HL-60/S4 treated with phorbol 12-myristate 13-acetate at 8.2 ng/mL for 4 days and 3 days (cell line): ENCODE results near the gene RPL39L.
"Not testable (repeated sequence)": the region's sequence is repeated elsewhere in the genome, so short reads cannot be mapped to it uniquely, and the experiment has no call there.

ENCODE experiments used
- in situ Hi-C: fragments of 300-500 bp; cut with MboI; formaldehyde crosslinking; loops from 2 replicates; pipeline ENCODE4 v1.15.0; 2022; ENCODE audit warnings: low sequenced_read_pairs

The RPL39L gene

GRCh38 chr3:187139126-187139894, at the start of gene RPL39L:
Gene RPL39L, minus strand, starts transcription at chr3:187139496. Its CDS starts 18,196 bp downstream, at chr3:187121300.
- in situ Hi-C loops, result no loop called here

GRCh38 chr3:187188931-187189330, 49.6 kb upstream of the RPL39L start:
- in situ Hi-C loops, result no loop called here

- in situ Hi-C loops, result no loop called here
Measured at GRCh38 chr3:187186801-187187421, 47.6 kb upstream of the RPL39L start.

GRCh38 chr3:187186375-187186774, 47.1 kb upstream of the RPL39L start:
- in situ Hi-C loops, result no loop called here

- in situ Hi-C loops, result no loop called here
Measured at GRCh38 chr3:187185759-187186158, 46.5 kb upstream of the RPL39L start.

- in situ Hi-C loops, result no loop called here
Measured at GRCh38 chr3:187183903-187184302, 44.6 kb upstream of the RPL39L start.

GRCh38 chr3:187183210-187183862, 44.0 kb upstream of the RPL39L start:
- in situ Hi-C loops, result no loop called here

GRCh38 chr3:187181454-187182170, 42.3 kb upstream of the RPL39L start:
- in situ Hi-C loops, result no loop called here

GRCh38 chr3:187172929-187173328, 33.6 kb upstream of the RPL39L start:
- in situ Hi-C loops, result no loop called here

- in situ Hi-C loops, result not testable (repeated sequence)
Measured at GRCh38 chr3:187170911-187171310, 31.6 kb upstream of the RPL39L start.

- in situ Hi-C loops, result loop anchor here (10.0 kb wide), 1 partner anchor 325 kb away; the partner anchor contains the start of gene ADIPOQ
Measured at GRCh38 chr3:187169231-187169960, 30.1 kb upstream of the RPL39L start.

- in situ Hi-C loops, result loop anchor here (10.0 kb wide), 1 partner anchor 323 kb away; the partner anchor contains the start of gene ADIPOQ
Measured at GRCh38 chr3:187167777-187168176, 28.5 kb upstream of the RPL39L start.

GRCh38 chr3:187166750-187167149, 27.5 kb upstream of the RPL39L start:
- in situ Hi-C loops, result loop anchor here (10.0 kb wide), 1 partner anchor 322 kb away; the partner anchor contains the start of gene ADIPOQ

- in situ Hi-C loops, result loop anchor here (10.0 kb wide), 1 partner anchor 320 kb away; the partner anchor contains the start of gene ADIPOQ
Measured at GRCh38 chr3:187165144-187165543, 25.8 kb upstream of the RPL39L start.

- in situ Hi-C loops, result loop anchor here (10.0 kb wide), 1 partner anchor 318 kb away; the partner anchor contains the start of gene ADIPOQ
Measured at GRCh38 chr3:187162265-187162953, 23.1 kb upstream of the RPL39L start.

- in situ Hi-C loops, result loop anchor here (10.0 kb wide), 1 partner anchor 317 kb away; the partner anchor contains the start of gene ADIPOQ
Measured at GRCh38 chr3:187161556-187161955, 22.3 kb upstream of the RPL39L start.

- in situ Hi-C loops, result no loop called here
Measured at GRCh38 chr3:187150599-187150998, 11.3 kb upstream of the RPL39L start.

- in situ Hi-C loops, result no loop called here
Measured at GRCh38 chr3:187150186-187150585, 10.9 kb upstream of the RPL39L start.

- in situ Hi-C loops, result no loop called here
Measured at GRCh38 chr3:187146389-187146788, 7.1 kb upstream of the RPL39L start.
